HepG2 (cell line): ENCODE measurements around the gene CLBA1.

Source experiments
- ATF6 ChIP-seq: sonication (generic); formaldehyde crosslinking; conservative IDR thresholded peaks from 2 replicates; pipeline ENCODE4 v1.4.0; 2020; ENCODE audit warnings: missing genetic modification reagents
- BRF2 ChIP-seq: sonication (generic); formaldehyde crosslinking; IDR thresholded peaks from 2 replicates; pipeline ENCODE4 v1.8.1; 2022; ENCODE audit warnings: mild to moderate bottlenecking, missing genetic modification reagents
- CTCF ChIP-seq: sonication (generic); formaldehyde crosslinking; IDR thresholded peaks from 2 replicates; pipeline ENCODE4 v1.5.0; 2020; ENCODE audit warnings: mild to moderate bottlenecking, missing genetic modification reagents, moderate library complexity
- ETV5 ChIP-seq: IDR thresholded peaks from 2 replicates; pipeline ENCODE4 v1.6.1; 2018; ENCODE audit warnings: missing biosample characterization, missing genetic modification reagents, inconsistent platforms, borderline replicate concordance
- HNRNPL ChIP-seq: fragments of 200-400 bp; formaldehyde crosslinking; IDR thresholded peaks from 2 replicates; pipeline ENCODE4 v1.6.1; 2017; ENCODE audit warnings: mild to moderate bottlenecking, low read depth, low read length
- HNRNPLL ChIP-seq: fragments of 200-400 bp; formaldehyde crosslinking; IDR thresholded peaks from 2 replicates; pipeline ENCODE4 v1.6.1; 2017; ENCODE audit warnings: mild to moderate bottlenecking, low read depth, low read length; ENCODE audit not compliant: poor library complexity, severe bottlenecking
- MAFK ChIP-seq, 2 experiments: IDR thresholded peaks in 1 of 2; conservative IDR thresholded peaks in 1 of 2; 2 replicates each; pipeline ENCODE4 v1.6.1; 2011; ENCODE audit warnings: improper control_type of control experiment in 2 of 2, low read length in 2 of 2
- MYC ChIP-seq: sonication (generic); formaldehyde crosslinking; IDR thresholded peaks from 2 replicates; pipeline ENCODE4 v1.9.0; 2021; ENCODE audit warnings: missing genetic modification reagents, borderline replicate concordance
- POLR2A ChIP-seq, 2 experiments: IDR thresholded peaks; 2 replicates each; pipeline ENCODE4 v1.6.1; 2011; ENCODE audit warnings: low read depth in 2 of 2, low read length in 2 of 2, mild to moderate bottlenecking in 1 of 2, moderate library complexity in 1 of 2; ENCODE audit not compliant: insufficient read depth in 1 of 2
- PRDM15 ChIP-seq: sonication (generic); formaldehyde crosslinking; IDR thresholded peaks from 2 replicates; pipeline ENCODE4 v1.4.0; 2020; ENCODE audit warnings: missing genetic modification reagents
- SAP130 ChIP-seq: IDR thresholded peaks from 2 replicates; pipeline ENCODE4 v1.6.1; 2016; ENCODE audit warnings: low read depth
- ZNF501 ChIP-seq: sonication (generic); formaldehyde crosslinking; IDR thresholded peaks from 2 replicates; pipeline ENCODE4 v1.5.1; 2020; ENCODE audit warnings: mild to moderate bottlenecking, moderate library complexity, missing genetic modification reagents
- ZNF558 ChIP-seq: sonication (generic); formaldehyde crosslinking; IDR thresholded peaks from 2 replicates; pipeline ENCODE4 v1.9.0; 2022; ENCODE audit warnings: mild to moderate bottlenecking, missing genetic modification reagents, borderline replicate concordance

- TF ChIP-seq MYC (CRISPR knock-in tag) (no peak), MAFK (conservative IDR thresholded peaks at IDR 0.05 in 1 of 2, IDR thresholded peaks at IDR 0.05 in 1 of 2; ENCODE audit: low read length in 2 of 2) (no peak), BRF2 (no peak), ZNF558 (CRISPR knock-in tag) (no peak), CTCF (CRISPR knock-in tag) (no peak), PRDM15 (CRISPR knock-in tag) (no peak), ZNF501 (no peak), ATF6 (no peak), SAP130 (CRISPR knock-in tag) (no peak), ETV5 (CRISPR knock-in tag) (no peak), HNRNPLL (no peak), POLR2A (IDR thresholded peaks at IDR 0.05; ENCODE audit: insufficient read depth in 1 of 2, low read depth in 2 of 2, low read length in 2 of 2) (no peak), HNRNPL (no peak)
These were observed 9.9 kb upstream of the CLBA1 start for GRCh38 chr14:104975481-104976197.
